ENCODE results near the gene COTL1. TPM values are rescaled to one million over a fixed set of nuclear protein-coding genes. Genes with fewer than 3 reads are reported as not detected.

COTL1 gene
- total RNA-seq, 1 donor from 2014 or later = 359 TPM

GRCh38 chr16:84654238-84654637 is 36.4 kb upstream of the COTL1 start:
- H3K4me2 ChIP-seq (ENCODE audit: low read length) = no peak overlapping the region
- peaks cover 6% of the 10 kb centered on the region for H3K79me2 ChIP-seq (ENCODE audit: insufficient read depth, low read length)
- H3K27ac ChIP-seq (ENCODE audit: low read depth, low read length) = no peak overlapping the region
- peaks cover 16% of the 10 kb centered on the region for H3K4me1 ChIP-seq (ENCODE audit: insufficient read depth, low read length)
- peaks cover 25% of the 10 kb centered on the region for H3K4me1 Mint-ChIP-seq (ENCODE audit: low read depth, unreplicated experiment)
- no peaks in the 10 kb centered on the region for H3K9me3 Mint-ChIP-seq (ENCODE audit: unreplicated experiment)
- no peaks in the 10 kb centered on the region for H3K9me3 ChIP-seq (ENCODE audit: insufficient read depth, low read depth, low read length)
- no peak for DNase-seq (ENCODE audit: low read depth)
- H3K9ac ChIP-seq (ENCODE audit: low read length) = no peak overlapping the region
- H3K27me3 ChIP-seq (ENCODE audit: insufficient read depth, low read length) = no peaks in the 10 kb centered on the region
- peaks cover 12% of the 10 kb centered on the region for H3K36me3 ChIP-seq (ENCODE audit: insufficient read depth, low read length)
- no peaks in the 10 kb centered on the region for H3K27me3 Mint-ChIP-seq (ENCODE audit: low read depth, unreplicated experiment)
- no peak overlapping the region for H3K4me3 ChIP-seq (ENCODE audit: insufficient read depth, low read depth, low read length)
- peaks cover 14% of the 10 kb centered on the region for H3K36me3 Mint-ChIP-seq (ENCODE audit: low read depth, unreplicated experiment)
- no peak overlapping the region for H3K27ac Mint-ChIP-seq (ENCODE audit: unreplicated experiment)
- no peak for TF ChIP-seq EZH2 (IDR thresholded peaks at IDR 0.05; ENCODE audit: insufficient read depth, low read length)
- no peak for TF ChIP-seq CTCF (IDR thresholded peaks at IDR 0.05; ENCODE audit: insufficient read depth, low read depth, low read length)
- no peak for FAIRE-seq
- peaks cover 49% of the 10 kb centered on the region for H4K20me1 ChIP-seq (ENCODE audit: insufficient read depth, low read length)
- no peak overlapping the region for H3K4me3 Mint-ChIP-seq (ENCODE audit: unreplicated experiment)
- H2AFZ ChIP-seq (ENCODE audit: low read depth, low read length) = no peak overlapping the region

- H3K9ac ChIP-seq (ENCODE audit: low read length) = no peak overlapping the region
Observed at GRCh38 chr16:84652566-84652965, 34.7 kb upstream of the COTL1 start.

More at GRCh38 chr16:84652566-84652965, 34.7 kb upstream of the COTL1 start:
- Histone ChIP-seq H4K20me1 (ENCODE audit: insufficient read depth, low read length) (peaks cover 45% of the 10 kb centered on the region), H3K27ac (ENCODE audit: low read depth, low read length) (no peak overlapping the region), H3K27me3 (ENCODE audit: insufficient read depth, low read length) (no peaks in the 10 kb centered on the region), H3K36me3 (ENCODE audit: insufficient read depth, low read length) (peaks cover 8% of the 10 kb centered on the region), H3K4me2 (ENCODE audit: low read length) (no peak overlapping the region), H3K4me1 (ENCODE audit: insufficient read depth, low read length) (peaks cover 26% of the 10 kb centered on the region), H3K9me3 (ENCODE audit: insufficient read depth, low read depth, low read length) (peaks cover 2% of the 10 kb centered on the region), H3K79me2 (ENCODE audit: insufficient read depth, low read length) (peaks cover 6% of the 10 kb centered on the region), H3K4me3 (ENCODE audit: insufficient read depth, low read depth, low read length) (no peak overlapping the region), H2AFZ (ENCODE audit: low read depth, low read length) (no peak overlapping the region)
- Mint-ChIP-seq H3K27me3 (ENCODE audit: low read depth, unreplicated experiment) (no peaks in the 10 kb centered on the region), H3K27ac (ENCODE audit: unreplicated experiment) (no peak overlapping the region), H3K36me3 (ENCODE audit: low read depth, unreplicated experiment) (peaks cover 4% of the 10 kb centered on the region), H3K4me3 (ENCODE audit: unreplicated experiment) (no peak overlapping the region), H3K4me1 (ENCODE audit: low read depth, unreplicated experiment) (peaks cover 28% of the 10 kb centered on the region), H3K9me3 (ENCODE audit: unreplicated experiment) (no peaks in the 10 kb centered on the region)
- no peak for FAIRE-seq
- TF ChIP-seq EZH2 (IDR thresholded peaks at IDR 0.05; ENCODE audit: insufficient read depth, low read length) (no peak), CTCF (IDR thresholded peaks at IDR 0.05; ENCODE audit: insufficient read depth, low read depth, low read length) (no peak)
- no peak for DNase-seq (ENCODE audit: low read depth)

Measured in astrocyte (in vitro differentiated cells and primary cell).